Left ventricle myocardium inferior (tissue), 1 donor: ENCODE results near the gene KRT37. TPM values are rescaled to one million over a fixed set of nuclear protein-coding genes. Genes with fewer than 3 reads are reported as not detected.

Source experiments
- DNase-seq: peaks from one replicate; pipeline ENCODE4 v3.0.0-alpha.2; 2020
- H3K27ac ChIP-seq: fragments of 200-600 bp; replicated peaks from 2 replicates; pipeline ENCODE4 v1.8.0; 2021
- H3K27me3 ChIP-seq: fragments of 200-600 bp; 2 replicates; pipeline ENCODE4 v1.8.0; 2021; ENCODE audit warnings: low read depth
- H3K36me3 ChIP-seq: fragments of 200-600 bp; 2 replicates; pipeline ENCODE4 v1.8.0; 2021
- H3K4me1 ChIP-seq: fragments of 200-600 bp; 2 replicates; pipeline ENCODE4 v1.8.0; 2021
- H3K4me3 ChIP-seq: fragments of 200-600 bp; 2 replicates; pipeline ENCODE4 v1.8.0; 2021; ENCODE audit warnings: mild to moderate bottlenecking, moderate library complexity
- H3K9me3 ChIP-seq: fragments of 200-600 bp; replicated peaks from 2 replicates; pipeline ENCODE4 v1.8.0; 2021
- intact Hi-C: fragments of 100-400 bp; cut with micrococcal nuclease; formaldehyde crosslinking; loops from one replicate; pipeline ENCODE4 v1.11.0; 2022
- total RNA-seq: library from RNA; stranded (reverse); fragmentation: NEBNext Ultra II Directional; extraction: Animal tissue kit (Norgen Biotek cat#: 25700); gene quantifications from one replicate; pipeline ENCODE4 v1.2.1, GENCODE V29; 2021
- TF ChIP-seq, protein P1 (sequence below): fragments of 200-600 bp; IDR thresholded peaks from 2 replicates; pipeline ENCODE4 v1.8.0; 2021; ENCODE audit warnings: antibody characterized with exemption, mild to moderate bottlenecking, borderline replicate concordance
- donor health status: DM: no; HTN: yes; CAD: no; lungs with severe emphysema.

KRT37 gene
- total RNA-seq, 1 donor from 2014 or later, result not detected

DNA sequence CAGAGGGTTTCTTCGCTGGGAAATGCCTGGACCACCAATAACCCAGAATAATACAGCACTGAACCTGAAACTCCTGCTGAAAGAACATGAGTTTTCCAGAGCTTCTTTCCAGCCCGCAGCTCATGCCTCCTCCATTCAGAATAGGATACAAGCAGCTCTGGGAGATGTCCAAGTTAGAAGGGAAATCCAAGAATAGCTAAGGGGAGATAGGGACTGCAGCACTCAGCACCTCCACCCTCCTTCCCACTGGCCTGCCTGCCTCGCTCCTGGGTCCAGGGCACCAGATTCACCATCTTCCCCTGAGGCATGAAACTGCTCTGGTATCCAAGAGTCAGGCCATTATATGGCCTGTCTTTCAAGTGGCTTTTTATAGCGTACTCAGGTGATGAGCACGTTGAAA, 31.1 kb downstream of the KRT37 start:
- H3K36me3 ChIP-seq, result no peaks in the 10 kb centered on the region
- H3K9me3 ChIP-seq, result no peaks in the 10 kb centered on the region

DNA sequence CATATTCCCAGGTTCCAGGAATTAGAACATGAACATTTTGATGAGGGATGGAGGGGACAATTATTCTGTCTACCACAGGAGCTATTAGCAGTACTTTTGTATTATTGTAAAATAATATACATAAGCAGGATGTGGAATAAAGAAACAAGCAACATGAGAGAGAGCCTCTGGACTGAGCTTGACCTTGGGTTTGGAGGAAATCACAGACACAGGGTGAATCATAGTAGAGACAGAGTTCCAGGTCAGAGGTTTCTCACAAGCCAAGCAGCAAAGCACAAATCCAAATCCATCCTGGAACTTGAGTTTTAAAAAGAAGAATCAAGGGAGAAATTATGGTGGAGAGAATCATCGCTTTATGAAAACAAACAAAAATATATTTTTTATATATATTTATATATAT, 32.1 kb downstream of the KRT37 start:
- H3K36me3 ChIP-seq, result no peaks in the 10 kb centered on the region
- intact Hi-C loops, result no loop called here

More for the DNA sequence above, 31.1 kb downstream of the KRT37 start:
- no peak overlapping the region for H3K4me3 ChIP-seq
- no peak overlapping the region for H3K27ac ChIP-seq
- intact Hi-C loops, result no loop called here
- peaks cover 76% of the 10 kb centered on the region for H3K27me3 ChIP-seq
- TF ChIP-seq, protein P1, sequence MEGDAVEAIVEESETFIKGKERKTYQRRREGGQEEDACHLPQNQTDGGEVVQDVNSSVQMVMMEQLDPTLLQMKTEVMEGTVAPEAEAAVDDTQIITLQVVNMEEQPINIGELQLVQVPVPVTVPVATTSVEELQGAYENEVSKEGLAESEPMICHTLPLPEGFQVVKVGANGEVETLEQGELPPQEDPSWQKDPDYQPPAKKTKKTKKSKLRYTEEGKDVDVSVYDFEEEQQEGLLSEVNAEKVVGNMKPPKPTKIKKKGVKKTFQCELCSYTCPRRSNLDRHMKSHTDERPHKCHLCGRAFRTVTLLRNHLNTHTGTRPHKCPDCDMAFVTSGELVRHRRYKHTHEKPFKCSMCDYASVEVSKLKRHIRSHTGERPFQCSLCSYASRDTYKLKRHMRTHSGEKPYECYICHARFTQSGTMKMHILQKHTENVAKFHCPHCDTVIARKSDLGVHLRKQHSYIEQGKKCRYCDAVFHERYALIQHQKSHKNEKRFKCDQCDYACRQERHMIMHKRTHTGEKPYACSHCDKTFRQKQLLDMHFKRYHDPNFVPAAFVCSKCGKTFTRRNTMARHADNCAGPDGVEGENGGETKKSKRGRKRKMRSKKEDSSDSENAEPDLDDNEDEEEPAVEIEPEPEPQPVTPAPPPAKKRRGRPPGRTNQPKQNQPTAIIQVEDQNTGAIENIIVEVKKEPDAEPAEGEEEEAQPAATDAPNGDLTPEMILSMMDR, result no peak
- peaks cover 4% of the 10 kb centered on the region for H3K4me1 ChIP-seq
- no peak for DNase-seq

DNA sequence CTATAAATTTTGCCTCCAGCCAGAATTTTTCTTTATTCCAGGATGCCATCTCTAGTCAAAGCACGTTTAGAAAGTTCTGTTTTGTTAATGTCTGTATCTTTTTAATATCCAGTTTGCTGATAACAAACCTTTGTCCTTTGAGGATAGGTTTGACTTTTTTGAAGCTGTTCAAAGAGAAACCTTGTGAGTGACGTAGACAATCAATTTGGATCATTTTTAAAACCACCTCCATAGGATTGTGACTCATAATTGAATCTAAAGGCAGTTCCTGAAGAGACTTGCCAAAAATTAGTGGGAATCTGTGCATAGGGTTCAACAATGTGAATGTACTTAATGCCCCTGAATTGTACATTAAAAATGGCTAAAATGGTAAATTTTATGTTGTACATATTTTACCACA, 32.9 kb downstream of the KRT37 start:
- Histone ChIP-seq H3K9me3 (peaks cover 11% of the 10 kb centered on the region), H3K27me3 (peaks cover 68% of the 10 kb centered on the region), H3K27ac (no peak overlapping the region), H3K36me3 (no peaks in the 10 kb centered on the region), H3K4me1 (peaks cover 4% of the 10 kb centered on the region), H3K4me3 (no peak overlapping the region)
- intact Hi-C loops, result no loop called here
- TF ChIP-seq, protein P1, result no peak
- DNase-seq, result no peak

More for the DNA sequence above, 32.1 kb downstream of the KRT37 start:
- Histone ChIP-seq H3K27me3 (peaks cover 75% of the 10 kb centered on the region), H3K4me1 (peaks cover 4% of the 10 kb centered on the region), H3K4me3 (no peak overlapping the region), H3K9me3 (peaks cover 4% of the 10 kb centered on the region), H3K27ac (no peak overlapping the region)
- DNase-seq, result no peak
- TF ChIP-seq, protein P1, result no peak

DNA sequence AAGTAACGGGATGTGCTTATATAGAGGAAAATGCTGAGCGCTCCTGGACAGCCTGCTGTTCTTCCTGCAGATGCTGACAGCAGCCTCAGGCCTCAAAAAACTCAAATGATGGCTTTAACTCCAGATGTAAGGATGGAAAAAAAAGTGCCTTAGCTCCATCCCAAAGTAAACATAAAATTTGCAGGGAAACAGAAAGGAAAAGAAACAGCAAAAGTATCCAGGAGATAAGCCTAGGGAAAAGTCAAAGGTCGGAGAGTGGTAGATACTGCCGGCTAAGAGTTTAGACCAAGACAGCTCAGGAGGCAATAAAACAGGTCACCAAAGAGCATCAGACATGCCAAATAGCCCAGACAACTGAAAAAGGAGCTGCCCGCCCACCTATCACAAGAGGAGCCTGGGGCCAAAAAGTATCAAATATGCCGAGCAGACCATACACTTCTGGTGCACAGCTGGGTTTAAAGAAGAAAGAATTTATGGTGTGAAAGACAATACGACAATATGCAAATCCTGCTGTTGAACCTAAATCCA, 33.9 kb downstream of the KRT37 start:
- H3K9me3 ChIP-seq, result peaks cover 22% of the 10 kb centered on the region
- H3K27me3 ChIP-seq, result peaks cover 57% of the 10 kb centered on the region
- H3K4me3 ChIP-seq, result no peak overlapping the region
- intact Hi-C loops, result no loop called here
- no peak for DNase-seq
- TF ChIP-seq, protein P1, result no peak
- no peaks in the 10 kb centered on the region for H3K36me3 ChIP-seq
- H3K27ac ChIP-seq, result no peak overlapping the region
- H3K4me1 ChIP-seq, result peaks cover 4% of the 10 kb centered on the region

DNA sequence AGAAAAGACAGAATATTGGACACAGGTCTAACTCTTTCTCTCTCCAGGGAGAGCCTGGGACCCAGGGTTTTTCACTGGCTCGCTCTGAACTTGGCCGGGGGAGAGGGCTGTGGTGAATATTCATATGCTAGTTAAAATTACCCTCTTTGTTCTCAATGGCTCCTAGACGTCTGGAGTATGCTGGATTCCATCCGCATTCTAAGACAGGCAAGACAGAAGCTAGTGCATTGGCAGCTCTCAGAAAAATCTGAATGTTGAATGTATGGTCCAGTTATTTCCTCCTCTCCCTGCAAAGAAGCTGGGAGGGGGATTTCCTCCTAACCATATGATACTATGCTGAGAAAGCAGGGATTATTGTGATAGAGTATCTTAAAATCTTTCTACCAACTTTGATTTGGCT, 36.7 kb downstream of the KRT37 start:
- TF ChIP-seq, protein P1, result no peak
- Histone ChIP-seq H3K27me3 (peaks cover 73% of the 10 kb centered on the region), H3K27ac (no peak overlapping the region), H3K4me1 (no peaks in the 10 kb centered on the region), H3K4me3 (no peak overlapping the region), H3K9me3 (peaks cover 24% of the 10 kb centered on the region), H3K36me3 (no peaks in the 10 kb centered on the region)
- no peak for DNase-seq
- intact Hi-C loops, result no loop called here
